Measurements from ENCODE around the gene DDX42. TPM values are rescaled to one million over a fixed set of nuclear protein-coding genes. Genes with fewer than 3 reads are reported as not detected.
"Not testable (repeated sequence)": the region's sequence is repeated elsewhere in the genome, so short reads cannot be mapped to it uniquely, and the experiment has no call there.

Gene DDX42
- total and polyA plus RNA-seq, 9 of the 15 experiments (the other 6 are each of a cell fraction or from before 2014, with no cell fraction given) = 16.5 to 149 (median 87.6) TPM

- Histone ChIP-seq H2AFZ (ENCODE audit: low read depth, low read length) (no peak overlapping the region), H3K79me2 (ENCODE audit: control insufficient read depth, insufficient read depth, low read length) (peaks cover 44% of the 10 kb centered on the region), H3K4me2 (ENCODE audit: insufficient read depth, low read length) (no peak overlapping the region), H3K36me3 (ENCODE audit: control insufficient read depth, insufficient read depth, low read length) (peaks cover 94% of the 10 kb centered on the region), H3K27me3 (ENCODE audit: control insufficient read depth in 2 of 2, insufficient read depth in 2 of 2, low read length in 2 of 2) (no peaks in the 10 kb centered on the region), H3K27ac (ENCODE audit: extremely low read depth, low read depth, low read length) (no peak overlapping the region), H3K4me1 (replicated peaks in 1 of 2; ENCODE audit: control insufficient read depth in 2 of 2, insufficient read depth in 2 of 2, low read length in 2 of 2) (no peaks in the 10 kb centered on the region), H4K20me1 (replicated peaks; ENCODE audit: control insufficient read depth, insufficient read depth, low read length) (no peaks in the 10 kb centered on the region), H3K9me1 (ENCODE audit: control insufficient read depth, insufficient read depth, low read length) (no peaks in the 10 kb centered on the region), H3K9ac (ENCODE audit: insufficient read depth in 1 of 2, low read depth in 2 of 2, low read length in 2 of 2) (no peak overlapping the region), H3K4me3 (no peak overlapping the region), H3K9me3 (replicated peaks; ENCODE audit: control insufficient read depth, insufficient read depth, low read depth, low read length) (no peaks in the 10 kb centered on the region)
- intact Hi-C loops (cut with micrococcal nuclease) = no loop called here
- in situ Hi-C loops (cut with MboI) = no loop called here
- TF ChIP-seq DACH1 (IDR thresholded peaks at IDR 0.05; ENCODE audit: partially characterized antibody) = peak; percentile 66
- TF ChIP-seq ATF3 (IDR thresholded peaks at IDR 0.05) = no peak
- TF ChIP-seq ATF3 (CRISPR knock-in tag; conservative IDR thresholded peaks at IDR 0.05) = 0 out of 2 replicates have a peak, but pooled peaks have one; percentile 52
- peak; percentile 67; the same call in 1 of the 2 replicates for TF ChIP-seq ZNF232 (CRISPR knock-in tag; IDR thresholded peaks at IDR 0.05)
- no peak for TF ChIP-seq CHD2 (IDR thresholded peaks at IDR 0.05; ENCODE audit: low read depth, low read length)
- TF ChIP-seq ZNF133 (CRISPR knock-in tag; IDR thresholded peaks at IDR 0.05) = no peak
- DNase-seq (ENCODE audit: extremely low read depth in 1 of 4, low spot score in 3 of 4) (no peak), ATAC-seq (no peak), FAIRE-seq (no peak)
- no TSS peak for BruUV-seq (replicated peaks)
- 93% methylated on average over 3 of the region's 3 CpGs for WGBS (ENCODE audit: insufficient coverage, low coverage, missing lambda C conversion rate)
- CTCF ChIA-PET (ENCODE audit: low intra/inter-chr PET ratio) = interaction anchor here (0.6 kb wide), 1 partner anchor 11 kb away, joined by 4 read pairs; no protein-coding TSS in a partner anchor
- POLR2A ChIA-PET = interaction anchor here (0.8 to 1.9 kb wide), 4 partner anchors 9 to 35 kb away, joined by 3 to 6 read pairs (median 4); partner anchors contain the start of genes CCDC47, DDX42 and PSMC5
Observed at GRCh38 chr17:63792055-63792729, 18.2 kb downstream of the DDX42 start.

- DNase-seq (ENCODE audit: extremely low read depth in 1 of 4, low spot score in 3 of 4); H2AFZ ChIP-seq (ENCODE audit: low read depth, low read length); BruUV-seq (replicated peaks); H3K27ac ChIP-seq (ENCODE audit: extremely low read depth, low read depth, low read length); H3K4me3 ChIP-seq; intact Hi-C loops (cut with micrococcal nuclease); in situ Hi-C loops (cut with MboI); H4K20me1 ChIP-seq (replicated peaks; ENCODE audit: control insufficient read depth, insufficient read depth, low read length); H3K4me2 ChIP-seq (ENCODE audit: insufficient read depth, low read length); H3K9ac ChIP-seq (ENCODE audit: insufficient read depth in 1 of 2, low read depth in 2 of 2, low read length in 2 of 2); H3K27me3 ChIP-seq (ENCODE audit: control insufficient read depth in 2 of 2, insufficient read depth in 2 of 2, low read length in 2 of 2); CTCF ChIA-PET (ENCODE audit: low intra/inter-chr PET ratio); H3K9me1 ChIP-seq (ENCODE audit: control insufficient read depth, insufficient read depth, low read length); FAIRE-seq; ATAC-seq; H3K4me1 ChIP-seq (replicated peaks in 1 of 2; ENCODE audit: control insufficient read depth in 2 of 2, insufficient read depth in 2 of 2, low read length in 2 of 2); H3K9me3 ChIP-seq (replicated peaks; ENCODE audit: control insufficient read depth, insufficient read depth, low read depth, low read length): not testable (repeated sequence)
- POLR2A ChIA-PET = interaction anchor here (0.9 to 1.7 kb wide), 6 partner anchors 8 to 20 kb away, joined by 3 to 4 read pairs (median 3); no protein-coding TSS in a partner anchor
- H3K36me3 ChIP-seq (ENCODE audit: control insufficient read depth, insufficient read depth, low read length) = peaks cover 97% of the 10 kb centered on the region
- H3K79me2 ChIP-seq (ENCODE audit: control insufficient read depth, insufficient read depth, low read length) = peaks cover 18% of the 10 kb centered on the region; the same call in 2 of the 3 replicates
- 97% methylated on average over 10 of the region's 10 CpGs for WGBS (ENCODE audit: insufficient coverage, low coverage, missing lambda C conversion rate)
Observed at GRCh38 chr17:63796375-63796774, 22.4 kb downstream of the DDX42 start.
